ENCODE results near the gene OR4K2. TPM values are rescaled to one million over a fixed set of nuclear protein-coding genes. Genes with fewer than 3 reads are reported as not detected.

The OR4K2 gene, protein sequence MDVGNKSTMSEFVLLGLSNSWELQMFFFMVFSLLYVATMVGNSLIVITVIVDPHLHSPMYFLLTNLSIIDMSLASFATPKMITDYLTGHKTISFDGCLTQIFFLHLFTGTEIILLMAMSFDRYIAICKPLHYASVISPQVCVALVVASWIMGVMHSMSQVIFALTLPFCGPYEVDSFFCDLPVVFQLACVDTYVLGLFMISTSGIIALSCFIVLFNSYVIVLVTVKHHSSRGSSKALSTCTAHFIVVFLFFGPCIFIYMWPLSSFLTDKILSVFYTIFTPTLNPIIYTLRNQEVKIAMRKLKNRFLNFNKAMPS
- total RNA-seq, result not detected in 2 replicates

DNA sequence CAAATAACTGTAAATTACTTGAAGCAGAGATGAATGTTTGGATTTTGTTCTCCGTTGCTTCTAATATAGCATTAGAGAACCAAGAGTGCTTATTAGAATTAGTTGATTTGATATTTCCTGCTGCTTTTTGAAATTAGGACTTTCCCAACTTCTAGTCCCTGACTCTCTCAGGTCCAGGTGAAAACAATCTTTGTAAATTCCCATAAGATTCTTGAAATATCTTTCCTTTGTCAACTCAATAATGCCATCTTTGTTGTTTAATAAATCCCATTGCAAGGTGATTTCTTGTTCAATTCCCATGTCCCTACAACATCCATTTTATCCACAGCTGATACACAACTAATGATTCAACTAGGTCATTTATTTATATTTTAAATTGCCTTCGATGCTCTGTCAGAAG, at the start of gene OR4K2:
OR4K2 (plus strand) TSS at position 301 of the 400 bp plus-strand sequence. CDS start 1,126 bp downstream, outside the sequence.

DNA sequence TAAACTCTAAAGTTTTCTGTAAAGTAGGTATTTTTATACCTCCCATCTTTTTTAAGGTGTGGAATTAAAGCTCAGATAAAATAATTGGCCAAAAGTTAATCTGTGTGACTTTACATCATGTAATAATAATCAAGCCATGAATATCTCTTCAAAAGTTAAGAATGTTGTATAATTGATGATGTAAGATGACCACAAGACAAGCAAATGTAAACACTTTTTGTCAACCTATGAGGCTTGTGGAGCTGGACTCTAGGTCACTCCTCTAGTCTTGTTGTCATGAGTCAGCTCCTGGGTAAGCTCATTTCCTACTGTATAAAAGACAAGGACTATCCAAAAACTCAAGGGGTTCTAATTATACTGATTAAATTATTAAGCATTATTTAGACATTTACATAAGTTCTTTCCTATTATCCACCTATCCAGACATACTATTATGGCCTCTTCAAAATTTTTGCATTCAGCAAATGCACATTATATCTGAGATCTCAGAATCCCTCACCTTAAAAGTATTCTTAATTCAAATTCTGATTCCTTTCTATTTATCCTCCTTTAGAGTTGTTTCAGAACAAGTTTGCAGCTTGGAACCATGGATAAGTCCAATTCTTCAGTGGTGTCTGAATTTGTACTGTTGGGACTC, 45.2 kb downstream of the OR4K2 start, which contains the start of gene OR4K5:
OR4K5 (plus strand) TSS at position 587 of the 637 bp plus-strand sequence; CDS start at position 587, 0 bp downstream.

DNA sequence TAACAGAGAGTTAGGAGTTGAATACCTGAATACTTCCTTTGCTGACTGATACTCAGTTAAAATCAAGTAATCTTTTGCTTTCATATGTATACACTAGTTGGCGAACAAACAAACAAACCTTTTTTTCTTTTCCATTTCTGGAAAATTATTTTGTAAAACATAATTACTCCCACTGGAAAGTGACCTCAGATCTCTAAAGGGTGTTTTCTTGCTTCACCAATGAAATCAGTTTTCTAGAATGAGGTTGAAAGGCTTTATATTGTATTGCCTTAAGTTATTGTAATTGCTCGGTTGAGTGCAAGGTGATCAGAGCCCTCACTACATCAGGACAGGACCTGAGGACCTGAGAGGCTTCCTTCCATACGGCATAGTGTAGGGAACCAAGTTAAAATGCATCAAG, 55.7 kb downstream of the OR4K2 start, which contains the start of gene OR4K1:
OR4K1 (plus strand) TSS at position 301 of the 400 bp plus-strand sequence. CDS start 4,750 bp downstream, outside the sequence.

Other genes starting within 250 kb of the OR4K2 start
- not detected in 2 replicates for gene OR11H2, start 161.3 kb upstream of the OR4K2 start, total RNA-seq
- gene OR4Q3, start 131.6 kb upstream of the OR4K2 start, total RNA-seq, result not detected in 2 replicates
- not detected in 2 replicates for gene OR4M1, start 101.6 kb upstream of the OR4K2 start, total RNA-seq
- gene OR4N2, start 71.4 kb upstream of the OR4K2 start, total RNA-seq, result not detected in 2 replicates
- gene OR4K5, start 45.5 kb downstream of the OR4K2 start, total RNA-seq, result not detected in 2 replicates
- not detected in 2 replicates for gene OR4K1, start 55.8 kb downstream of the OR4K2 start, total RNA-seq
- gene OR4K15, start 100.4 kb downstream of the OR4K2 start, total RNA-seq, result not detected in 2 replicates
- not detected in 2 replicates for gene OR4Q2, start 127.0 kb downstream of the OR4K2 start, total RNA-seq
- not detected in 2 replicates for gene OR4K14, start 144.2 kb downstream of the OR4K2 start, total RNA-seq
- not detected in 2 replicates for gene OR4K13, start 160.9 kb downstream of the OR4K2 start, total RNA-seq
- gene OR4L1, start 184.9 kb downstream of the OR4K2 start, total RNA-seq, result not detected in 2 replicates
- not detected in 2 replicates for gene OR4K17, start 235.6 kb downstream of the OR4K2 start, total RNA-seq